Karpas-422 (cell line): Measurements from ENCODE around the gene AGXT2. TPM values are rescaled to one million over a fixed set of nuclear protein-coding genes. Genes with fewer than 3 reads are reported as not detected.
"Not testable (repeated sequence)": the region's sequence is repeated elsewhere in the genome, so short reads cannot be mapped to it uniquely, and the experiment has no call there.

Experiments used
- DNase-seq: peaks from one replicate; pipeline ENCODE4 v3.0.0-alpha.2; 2015
- H2AFZ ChIP-seq: fragments of 200-600 bp; sonication (generic); 2 replicates; pipeline ENCODE4 v1.6.1; 2014; ENCODE audit warnings: antibody characterized with exemption, low read length, mixed read lengths
- H3K27ac ChIP-seq: fragments of 200-600 bp; sonication (generic); 2 replicates; pipeline ENCODE4 v1.5.1; 2014; ENCODE audit warnings: mild to moderate bottlenecking, low read length, moderate library complexity
- H3K27me3 ChIP-seq: fragments of 200-600 bp; sonication (generic); 2 replicates; pipeline ENCODE4 v1.6.1; 2014; ENCODE audit warnings: low read length, mixed read lengths
- H3K36me3 ChIP-seq: fragments of 200-600 bp; sonication (generic); 2 replicates; pipeline ENCODE4 v1.6.1; 2014; ENCODE audit warnings: low read length, mixed read lengths; ENCODE audit not compliant: insufficient read depth
- H3K4me1 ChIP-seq: fragments of 200-600 bp; sonication (generic); 2 replicates; pipeline ENCODE4 v1.6.1; 2014; ENCODE audit warnings: mild to moderate bottlenecking, low read length, mixed read lengths
- H3K4me2 ChIP-seq: fragments of 200-600 bp; sonication (generic); 2 replicates; pipeline ENCODE4 v1.6.1; 2014; ENCODE audit warnings: low read length, low read depth, mild to moderate bottlenecking; ENCODE audit not compliant: poor library complexity, severe bottlenecking
- H3K4me3 ChIP-seq: fragments of 200-600 bp; sonication (generic); 2 replicates; pipeline ENCODE4 v1.5.1; 2014; ENCODE audit warnings: mild to moderate bottlenecking, antibody characterized with exemption, low read length, mixed read lengths
- H3K79me2 ChIP-seq: fragments of 200-600 bp; sonication (generic); 2 replicates; pipeline ENCODE4 v1.6.1; 2014; ENCODE audit warnings: mild to moderate bottlenecking, low read length, mixed read lengths
- H3K9ac ChIP-seq: fragments of 200-600 bp; sonication (generic); 2 replicates; pipeline ENCODE4 v1.6.0; 2014; ENCODE audit warnings: low read length
- H3K9me2 ChIP-seq: fragments of 200-600 bp; sonication (generic), shearing (Covaris generic); replicated peaks from 2 replicates; pipeline ENCODE4 v1.6.0; 2014; ENCODE audit warnings: mild to moderate bottlenecking, low read length, moderate library complexity; ENCODE audit not compliant: insufficient read depth
- H3K9me3 ChIP-seq: fragments of 300-700, 200-600 bp; sonication (generic); 2 replicates; pipeline ENCODE4 v1.6.1; 2014; ENCODE audit warnings: low read length, mixed read lengths
- H4K20me1 ChIP-seq: fragments of 200-600 bp; sonication (generic); 2 replicates; pipeline ENCODE4 v1.6.1; 2014; ENCODE audit warnings: mild to moderate bottlenecking, antibody characterized with exemption, low read length, low read depth; ENCODE audit not compliant: insufficient read depth
- total RNA-seq: library from RNA; depleted of rRNA; stranded (reverse); fragments of >200 nt; shearing (Covaris generic); gene quantifications from 2 replicates; pipeline ENCODE4 v1.2.3, GENCODE V29; 2014; ENCODE audit warnings: low replicate concordance

The AGXT2 gene
- total RNA-seq, 1 experiment from 2014 or later, result not detected

- H3K4me1 ChIP-seq, H3K9me2 ChIP-seq, H3K27me3 ChIP-seq, H2AFZ ChIP-seq, H3K9me3 ChIP-seq, DNase-seq, H3K4me3 ChIP-seq, H4K20me1 ChIP-seq, H3K9ac ChIP-seq, H3K4me2 ChIP-seq, H3K36me3 ChIP-seq, H3K27ac ChIP-seq, H3K79me2 ChIP-seq: not testable (repeated sequence)
Measured at GRCh38 chr5:35035929-35036328, 11.8 kb downstream of the AGXT2 start.

- H2AFZ ChIP-seq, result no peak overlapping the region
Measured at GRCh38 chr5:35035271-35035670, 12.5 kb downstream of the AGXT2 start.

GRCh38 chr5:35032356-35032755 is 15.4 kb downstream of the AGXT2 start:
- Histone ChIP-seq H3K4me1 (no peaks in the 10 kb centered on the region), H3K27me3 (no peaks in the 10 kb centered on the region), H3K4me2 (no peak overlapping the region), H4K20me1 (no peaks in the 10 kb centered on the region), H3K79me2 (no peaks in the 10 kb centered on the region), H3K27ac (no peak overlapping the region), H3K36me3 (no peaks in the 10 kb centered on the region), H3K9me2 (no peaks in the 10 kb centered on the region), H3K9me3 (no peaks in the 10 kb centered on the region), H3K9ac (no peak overlapping the region), H2AFZ (no peak overlapping the region), H3K4me3 (no peak overlapping the region)
- no peak for DNase-seq

More at GRCh38 chr5:35035271-35035670, 12.5 kb downstream of the AGXT2 start:
- Histone ChIP-seq H3K27ac (no peak overlapping the region), H3K79me2 (no peaks in the 10 kb centered on the region), H3K9me2 (no peaks in the 10 kb centered on the region), H3K9ac (no peak overlapping the region), H3K9me3 (no peaks in the 10 kb centered on the region), H3K4me2 (no peak overlapping the region), H3K4me3 (no peak overlapping the region), H3K27me3 (no peaks in the 10 kb centered on the region), H3K4me1 (no peaks in the 10 kb centered on the region), H3K36me3 (no peaks in the 10 kb centered on the region), H4K20me1 (no peaks in the 10 kb centered on the region)
- no peak for DNase-seq

GRCh38 chr5:35031276-35031675 is 16.5 kb downstream of the AGXT2 start:
- Histone ChIP-seq H3K27ac (no peak overlapping the region), H2AFZ (no peak overlapping the region), H4K20me1 (no peaks in the 10 kb centered on the region), H3K4me2 (no peak overlapping the region), H3K4me3 (no peak overlapping the region), H3K9me3 (no peaks in the 10 kb centered on the region), H3K4me1 (no peaks in the 10 kb centered on the region), H3K27me3 (no peaks in the 10 kb centered on the region), H3K9ac (no peak overlapping the region), H3K9me2 (no peaks in the 10 kb centered on the region), H3K79me2 (no peaks in the 10 kb centered on the region), H3K36me3 (no peaks in the 10 kb centered on the region)
- DNase-seq, result no peak

- Histone ChIP-seq H3K9me2 (no peaks in the 10 kb centered on the region), H3K4me3 (no peak overlapping the region), H3K4me1 (no peaks in the 10 kb centered on the region), H4K20me1 (no peaks in the 10 kb centered on the region), H3K36me3 (no peaks in the 10 kb centered on the region), H3K27ac (no peak overlapping the region), H2AFZ (no peak overlapping the region), H3K79me2 (no peaks in the 10 kb centered on the region), H3K9me3 (no peaks in the 10 kb centered on the region), H3K9ac (no peak overlapping the region), H3K4me2 (no peak overlapping the region), H3K27me3 (no peaks in the 10 kb centered on the region)
- no peak for DNase-seq
Measured at GRCh38 chr5:35030426-35031100, 17.2 kb downstream of the AGXT2 start.

GRCh38 chr5:35029333-35029732 is 18.4 kb downstream of the AGXT2 start:
- DNase-seq, result no peak
- Histone ChIP-seq H3K9me3 (no peaks in the 10 kb centered on the region), H3K27me3 (no peaks in the 10 kb centered on the region), H3K9ac (no peak overlapping the region), H3K4me2 (no peak overlapping the region), H3K36me3 (no peaks in the 10 kb centered on the region), H3K4me3 (no peak overlapping the region), H2AFZ (no peak overlapping the region), H4K20me1 (no peaks in the 10 kb centered on the region), H3K9me2 (no peaks in the 10 kb centered on the region), H3K4me1 (no peaks in the 10 kb centered on the region), H3K79me2 (no peaks in the 10 kb centered on the region), H3K27ac (no peak overlapping the region)

- Histone ChIP-seq H3K36me3 (no peaks in the 10 kb centered on the region), H3K9me3 (no peaks in the 10 kb centered on the region), H3K27ac (no peak overlapping the region), H3K9ac (no peak overlapping the region), H3K27me3 (no peaks in the 10 kb centered on the region), H3K4me2 (no peak overlapping the region), H3K4me3 (no peak overlapping the region), H2AFZ (no peak overlapping the region), H3K9me2 (no peaks in the 10 kb centered on the region), H3K79me2 (no peaks in the 10 kb centered on the region), H3K4me1 (no peaks in the 10 kb centered on the region), H4K20me1 (no peaks in the 10 kb centered on the region)
- DNase-seq, result no peak
Measured at GRCh38 chr5:35026941-35027340, 20.8 kb downstream of the AGXT2 start.

- H3K4me1 ChIP-seq, result no peaks in the 10 kb centered on the region
Measured at GRCh38 chr5:35026280-35026840, 21.4 kb downstream of the AGXT2 start.

More at GRCh38 chr5:35026280-35026840, 21.4 kb downstream of the AGXT2 start:
- Histone ChIP-seq H2AFZ (no peak overlapping the region), H3K9me2 (no peaks in the 10 kb centered on the region), H4K20me1 (no peaks in the 10 kb centered on the region), H3K27me3 (no peaks in the 10 kb centered on the region), H3K9me3 (no peaks in the 10 kb centered on the region), H3K27ac (no peak overlapping the region), H3K4me2 (no peak overlapping the region), H3K9ac (no peak overlapping the region), H3K4me3 (no peak overlapping the region), H3K79me2 (no peaks in the 10 kb centered on the region), H3K36me3 (no peaks in the 10 kb centered on the region)
- no peak for DNase-seq
